ENCODE measurements around the gene NTHL1.
"Not testable (repeated sequence)": the region's sequence is repeated elsewhere in the genome, so short reads cannot be mapped to it uniquely, and the experiment has no call there.

The NTHL1 gene

GRCh38 chr16:2037647-2038381 is 9.8 kb downstream of the NTHL1 start:
- DNase-seq (ENCODE audit: low read depth), result no peak
- TF ChIP-seq, protein P1, sequence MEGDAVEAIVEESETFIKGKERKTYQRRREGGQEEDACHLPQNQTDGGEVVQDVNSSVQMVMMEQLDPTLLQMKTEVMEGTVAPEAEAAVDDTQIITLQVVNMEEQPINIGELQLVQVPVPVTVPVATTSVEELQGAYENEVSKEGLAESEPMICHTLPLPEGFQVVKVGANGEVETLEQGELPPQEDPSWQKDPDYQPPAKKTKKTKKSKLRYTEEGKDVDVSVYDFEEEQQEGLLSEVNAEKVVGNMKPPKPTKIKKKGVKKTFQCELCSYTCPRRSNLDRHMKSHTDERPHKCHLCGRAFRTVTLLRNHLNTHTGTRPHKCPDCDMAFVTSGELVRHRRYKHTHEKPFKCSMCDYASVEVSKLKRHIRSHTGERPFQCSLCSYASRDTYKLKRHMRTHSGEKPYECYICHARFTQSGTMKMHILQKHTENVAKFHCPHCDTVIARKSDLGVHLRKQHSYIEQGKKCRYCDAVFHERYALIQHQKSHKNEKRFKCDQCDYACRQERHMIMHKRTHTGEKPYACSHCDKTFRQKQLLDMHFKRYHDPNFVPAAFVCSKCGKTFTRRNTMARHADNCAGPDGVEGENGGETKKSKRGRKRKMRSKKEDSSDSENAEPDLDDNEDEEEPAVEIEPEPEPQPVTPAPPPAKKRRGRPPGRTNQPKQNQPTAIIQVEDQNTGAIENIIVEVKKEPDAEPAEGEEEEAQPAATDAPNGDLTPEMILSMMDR (IDR thresholded peaks at IDR 0.05; ENCODE audit: low read depth, low read length, missing control alignments), result no peak
- H3K4me3 ChIP-seq (ENCODE audit: low read depth, low read length), result no peak overlapping the region

- TF ChIP-seq, protein P1 (IDR thresholded peaks at IDR 0.05; ENCODE audit: low read depth, low read length, missing control alignments), result no peak
- no peak for DNase-seq (ENCODE audit: low read depth)
- no peak overlapping the region for H3K4me3 ChIP-seq (ENCODE audit: low read depth, low read length)
These were observed 10.5 kb downstream of the NTHL1 start for GRCh38 chr16:2037115-2037514.

- TF ChIP-seq, protein P1 (IDR thresholded peaks at IDR 0.05; ENCODE audit: low read depth, low read length, missing control alignments), result no peak
- no peak overlapping the region for H3K4me3 ChIP-seq (ENCODE audit: low read depth, low read length)
- DNase-seq (ENCODE audit: low read depth), result no peak
These were observed 11.3 kb downstream of the NTHL1 start for GRCh38 chr16:2036200-2036966.

- H3K4me3 ChIP-seq (ENCODE audit: low read depth, low read length), result no peak overlapping the region
- TF ChIP-seq, protein P1 (IDR thresholded peaks at IDR 0.05; ENCODE audit: low read depth, low read length, missing control alignments), result no peak
- DNase-seq (ENCODE audit: low read depth), result no peak
These were observed 12.0 kb downstream of the NTHL1 start for GRCh38 chr16:2035431-2036199.

- no peak overlapping the region for H3K4me3 ChIP-seq (ENCODE audit: low read depth, low read length)
- TF ChIP-seq, protein P1 (IDR thresholded peaks at IDR 0.05; ENCODE audit: low read depth, low read length, missing control alignments), result no peak
- DNase-seq (ENCODE audit: low read depth), result no peak
These were observed 12.8 kb downstream of the NTHL1 start for GRCh38 chr16:2034696-2035430.

GRCh38 chr16:2033909-2034695 is 13.5 kb downstream of the NTHL1 start:
- H3K4me3 ChIP-seq (ENCODE audit: low read depth, low read length); DNase-seq (ENCODE audit: low read depth): not testable (repeated sequence)

Measured in GM12864 (cell line).